ENCODE data around the gene ARHGEF39. TPM values are rescaled to one million over a fixed set of nuclear protein-coding genes. Genes with fewer than 3 reads are reported as not detected.

ARHGEF39 gene
- total RNA-seq, 1 donor = 0.36 TPM

DNA sequence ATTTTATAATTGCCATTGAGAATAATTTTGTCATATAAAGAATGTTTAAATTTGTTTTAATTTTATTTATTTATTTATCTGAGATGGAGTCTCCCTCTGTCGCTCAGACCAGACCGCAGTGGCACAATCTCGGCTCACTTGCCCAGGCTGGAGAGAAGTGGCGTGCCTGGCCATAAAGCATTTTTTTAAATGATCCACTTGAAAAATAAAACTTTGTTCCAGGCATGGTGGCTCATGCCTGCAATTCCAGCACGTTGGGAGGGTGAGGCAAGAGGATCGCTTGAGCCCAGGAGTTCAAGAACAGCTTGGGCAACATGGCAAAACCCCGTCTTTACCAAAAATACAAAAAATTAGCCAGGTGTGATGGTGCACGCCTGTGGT is 12.2 kb downstream of the ARHGEF39 start:
- Histone ChIP-seq H3K79me2 (ENCODE audit: insufficient read depth, low read length) (no peaks in the 10 kb centered on the region), H2AFZ (ENCODE audit: low read length) (no peak overlapping the region), H3K27me3 (ENCODE audit: insufficient read depth, low read length) (no peaks in the 10 kb centered on the region), H3K4me3 (ENCODE audit: insufficient read depth, low read length) (no peak overlapping the region), H3K4me2 (ENCODE audit: insufficient read depth, low read length) (no peak overlapping the region), H3K9me3 (ENCODE audit: low read depth, low read length) (no peaks in the 10 kb centered on the region), H3K4me1 (ENCODE audit: insufficient read depth, low read length) (peaks cover 48% of the 10 kb centered on the region), H3K36me3 (ENCODE audit: insufficient read depth, low read length) (no peaks in the 10 kb centered on the region), H4K20me1 (ENCODE audit: insufficient read depth, low read length) (no peaks in the 10 kb centered on the region), H3K27ac (ENCODE audit: low read depth, low read length) (peak overlapping the region; percentile 76)
- DNase-seq (ENCODE audit: insufficient read length, low spot score, missing footprints) = no peak
- TF ChIP-seq, protein P1, sequence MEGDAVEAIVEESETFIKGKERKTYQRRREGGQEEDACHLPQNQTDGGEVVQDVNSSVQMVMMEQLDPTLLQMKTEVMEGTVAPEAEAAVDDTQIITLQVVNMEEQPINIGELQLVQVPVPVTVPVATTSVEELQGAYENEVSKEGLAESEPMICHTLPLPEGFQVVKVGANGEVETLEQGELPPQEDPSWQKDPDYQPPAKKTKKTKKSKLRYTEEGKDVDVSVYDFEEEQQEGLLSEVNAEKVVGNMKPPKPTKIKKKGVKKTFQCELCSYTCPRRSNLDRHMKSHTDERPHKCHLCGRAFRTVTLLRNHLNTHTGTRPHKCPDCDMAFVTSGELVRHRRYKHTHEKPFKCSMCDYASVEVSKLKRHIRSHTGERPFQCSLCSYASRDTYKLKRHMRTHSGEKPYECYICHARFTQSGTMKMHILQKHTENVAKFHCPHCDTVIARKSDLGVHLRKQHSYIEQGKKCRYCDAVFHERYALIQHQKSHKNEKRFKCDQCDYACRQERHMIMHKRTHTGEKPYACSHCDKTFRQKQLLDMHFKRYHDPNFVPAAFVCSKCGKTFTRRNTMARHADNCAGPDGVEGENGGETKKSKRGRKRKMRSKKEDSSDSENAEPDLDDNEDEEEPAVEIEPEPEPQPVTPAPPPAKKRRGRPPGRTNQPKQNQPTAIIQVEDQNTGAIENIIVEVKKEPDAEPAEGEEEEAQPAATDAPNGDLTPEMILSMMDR (IDR thresholded peaks at IDR 0.05; ENCODE audit: extremely low read depth, low read depth, low read length) = no peak

DNA sequence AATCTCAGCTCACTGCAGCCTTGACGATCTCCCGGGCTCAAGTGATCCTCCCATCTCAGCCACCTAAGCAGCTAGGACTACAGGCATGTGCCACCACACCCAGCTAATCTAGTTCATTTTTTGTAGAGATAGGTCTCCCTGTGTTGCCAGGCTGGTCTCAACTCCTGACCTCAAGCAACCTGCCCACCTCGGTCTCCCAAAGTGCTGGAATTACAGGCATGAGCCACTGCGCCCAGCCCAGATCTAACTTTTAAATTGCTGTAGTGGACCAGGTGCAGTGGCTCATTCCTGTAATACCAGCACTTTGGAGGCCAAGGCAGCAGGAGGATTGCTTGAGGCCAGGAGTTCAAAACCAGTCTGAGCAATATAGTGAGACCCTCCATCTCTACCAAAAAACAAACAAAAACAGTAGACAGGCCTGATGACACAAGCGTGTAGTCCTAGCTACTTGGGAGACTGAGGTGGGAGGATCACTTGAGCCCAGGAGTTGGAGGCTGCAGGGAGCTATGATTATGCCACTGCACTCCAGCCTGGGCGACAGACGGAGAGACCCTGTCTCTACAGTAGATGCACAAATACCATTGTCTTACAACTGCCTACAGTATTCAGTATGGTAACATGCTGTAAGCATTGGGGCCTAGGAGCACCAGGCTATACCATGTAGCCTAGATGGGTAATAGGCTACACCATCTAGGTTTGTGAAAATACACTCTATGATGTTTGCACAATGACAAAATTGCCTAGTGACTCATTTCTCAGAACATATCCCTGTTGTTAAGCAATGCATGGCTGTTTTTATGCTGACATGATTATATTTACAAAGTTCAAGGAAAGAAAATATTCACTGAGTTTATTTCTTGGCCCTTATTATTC is 12.8 kb downstream of the ARHGEF39 start:
- peak overlapping the region; percentile 76 for H3K27ac ChIP-seq (ENCODE audit: low read depth, low read length)
- DNase-seq (ENCODE audit: insufficient read length, low spot score, missing footprints) = no peak
- no peak overlapping the region for H2AFZ ChIP-seq (ENCODE audit: low read length)
- H4K20me1 ChIP-seq (ENCODE audit: insufficient read depth, low read length) = no peaks in the 10 kb centered on the region
- H3K36me3 ChIP-seq (ENCODE audit: insufficient read depth, low read length) = no peaks in the 10 kb centered on the region
- H3K4me3 ChIP-seq (ENCODE audit: insufficient read depth, low read length) = no peak overlapping the region
- peaks cover 49% of the 10 kb centered on the region for H3K4me1 ChIP-seq (ENCODE audit: insufficient read depth, low read length)
- H3K27me3 ChIP-seq (ENCODE audit: insufficient read depth, low read length) = no peaks in the 10 kb centered on the region
- TF ChIP-seq, protein P1 (IDR thresholded peaks at IDR 0.05; ENCODE audit: extremely low read depth, low read depth, low read length) = no peak
- H3K4me2 ChIP-seq (ENCODE audit: insufficient read depth, low read length) = no peak overlapping the region
- no peaks in the 10 kb centered on the region for H3K9me3 ChIP-seq (ENCODE audit: low read depth, low read length)
- H3K79me2 ChIP-seq (ENCODE audit: insufficient read depth, low read length) = no peaks in the 10 kb centered on the region

DNA sequence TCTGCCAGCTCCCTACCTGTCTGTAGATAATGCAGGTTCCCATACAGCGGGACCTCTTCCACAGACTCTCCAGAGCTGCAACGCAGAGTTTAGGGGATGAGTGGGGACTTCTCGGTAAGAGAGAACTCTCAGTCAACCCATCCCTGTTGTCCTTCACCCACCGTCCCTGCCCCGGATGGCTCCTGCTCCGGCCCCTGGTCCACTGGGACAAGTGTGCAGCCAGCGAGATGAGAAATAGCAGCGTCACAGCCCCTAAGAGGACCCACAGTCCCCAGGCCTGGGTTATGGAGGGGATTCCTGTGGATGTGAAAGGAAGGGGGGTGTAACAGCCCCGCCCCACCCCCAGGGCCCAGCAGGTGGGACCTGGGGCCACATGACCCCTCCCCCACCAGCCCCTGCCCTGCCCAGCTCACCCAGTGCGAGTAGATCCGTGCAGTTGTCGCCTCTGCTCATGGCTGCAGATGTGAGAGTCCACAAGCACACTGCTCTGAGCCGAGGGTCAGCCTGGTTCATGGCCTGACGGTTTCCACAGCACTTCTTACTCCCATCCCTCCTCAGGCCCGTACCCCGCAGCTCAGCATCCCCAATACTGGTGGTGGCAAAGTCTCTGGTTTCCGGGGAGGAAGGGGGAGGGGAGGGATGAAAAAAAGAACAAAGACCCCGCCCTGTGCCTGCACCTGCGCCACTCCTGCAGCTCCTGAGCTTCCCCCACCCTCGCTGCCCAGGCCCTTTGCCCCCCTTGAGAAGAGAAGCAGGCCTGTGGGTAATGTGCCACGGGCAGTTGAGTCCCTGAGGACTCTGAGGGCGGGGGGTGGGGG is 14.4 kb downstream of the ARHGEF39 start, which contains the start of gene SIT1:
Gene SIT1, minus strand, starts transcription at position 591 of the 818 bp plus-strand sequence. Its CDS starts 78 bp downstream, at position 513.
- H3K9me3 ChIP-seq (ENCODE audit: low read depth, low read length) = no peaks in the 10 kb centered on the region
- H3K4me1 ChIP-seq (ENCODE audit: insufficient read depth, low read length) = peaks cover 56% of the 10 kb centered on the region
- H2AFZ ChIP-seq (ENCODE audit: low read length) = peak within 1 kb of the TSS; percentile 81
- H3K36me3 ChIP-seq (ENCODE audit: insufficient read depth, low read length) = no peaks in the 10 kb centered on the region
- H3K27me3 ChIP-seq (ENCODE audit: insufficient read depth, low read length) = no peaks in the 10 kb centered on the region
- TF ChIP-seq, protein P1 (IDR thresholded peaks at IDR 0.05; ENCODE audit: extremely low read depth, low read depth, low read length) = no peak
- no peaks in the 10 kb centered on the region for H4K20me1 ChIP-seq (ENCODE audit: insufficient read depth, low read length)
- H3K27ac ChIP-seq (ENCODE audit: low read depth, low read length) = peak within 1 kb of the TSS; percentile 76
- no peak within 1 kb of the TSS for H3K4me2 ChIP-seq (ENCODE audit: insufficient read depth, low read length)
- H3K4me3 ChIP-seq (ENCODE audit: insufficient read depth, low read length) = no peak within 1 kb of the TSS
- DNase-seq (ENCODE audit: insufficient read length, low spot score, missing footprints) = no peak
- no peaks in the 10 kb centered on the region for H3K79me2 ChIP-seq (ENCODE audit: insufficient read depth, low read length)
